BE2C (cell line): ENCODE results near the gene USP32.

Source experiments
- DNase-seq: peaks from one replicate; pipeline ENCODE4 v3.0.0-alpha.2; 2020
- H3K27me3 ChIP-seq: fragments of 250-450 bp; sonication (Bioruptor Pico); 2 replicates; pipeline ENCODE4 v1.5.1; 2020; ENCODE audit warnings: mild to moderate bottlenecking
- H3K36me3 ChIP-seq: fragments of 250-450 bp; sonication (Bioruptor Pico); 2 replicates; pipeline ENCODE4 v1.5.1; 2020; ENCODE audit warnings: mild to moderate bottlenecking
- H3K4me1 ChIP-seq: fragments of 250-450 bp; sonication (Bioruptor Pico); 2 replicates; pipeline ENCODE4 v1.5.1; 2020
- H3K4me3 ChIP-seq: 2 replicates; pipeline ENCODE4 v1.5.1; 2011; ENCODE audit warnings: low read depth, low read length
- H3K9me3 ChIP-seq: fragments of 250-450 bp; sonication (Bioruptor Pico); 2 replicates; pipeline ENCODE4 v1.5.1; 2020
- TF ChIP-seq, protein P1 (sequence below): IDR thresholded peaks from 2 replicates; pipeline ENCODE4 v1.5.1; 2012; ENCODE audit warnings: mild to moderate bottlenecking, low read depth, low read length

The USP32 gene

DNA sequence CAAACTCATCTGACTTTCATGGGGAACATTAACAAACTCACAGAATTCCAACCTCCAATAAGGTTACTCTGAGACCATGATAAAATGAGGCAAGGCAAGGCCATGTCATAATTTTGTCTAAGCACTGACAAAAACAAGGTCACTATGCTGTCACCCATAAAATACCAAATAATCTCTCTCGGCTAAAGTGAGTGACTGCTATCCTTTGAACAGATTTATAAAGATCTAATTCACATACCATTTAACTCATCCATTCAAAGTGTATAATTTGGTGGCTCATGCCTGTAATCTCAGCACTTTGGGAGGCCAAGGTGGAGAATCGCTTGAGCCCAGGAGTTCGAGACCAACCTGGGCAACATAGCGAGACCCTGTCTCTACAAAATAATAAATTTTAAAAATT, 262.8 kb downstream of the USP32 start:
- H3K4me3 ChIP-seq = no peak overlapping the region
- DNase-seq = no peak
- no peaks in the 10 kb centered on the region for H3K4me1 ChIP-seq
- H3K9me3 ChIP-seq = no peaks in the 10 kb centered on the region
- H3K27me3 ChIP-seq = no peaks in the 10 kb centered on the region
- H3K36me3 ChIP-seq = no peaks in the 10 kb centered on the region
- TF ChIP-seq, protein P1, sequence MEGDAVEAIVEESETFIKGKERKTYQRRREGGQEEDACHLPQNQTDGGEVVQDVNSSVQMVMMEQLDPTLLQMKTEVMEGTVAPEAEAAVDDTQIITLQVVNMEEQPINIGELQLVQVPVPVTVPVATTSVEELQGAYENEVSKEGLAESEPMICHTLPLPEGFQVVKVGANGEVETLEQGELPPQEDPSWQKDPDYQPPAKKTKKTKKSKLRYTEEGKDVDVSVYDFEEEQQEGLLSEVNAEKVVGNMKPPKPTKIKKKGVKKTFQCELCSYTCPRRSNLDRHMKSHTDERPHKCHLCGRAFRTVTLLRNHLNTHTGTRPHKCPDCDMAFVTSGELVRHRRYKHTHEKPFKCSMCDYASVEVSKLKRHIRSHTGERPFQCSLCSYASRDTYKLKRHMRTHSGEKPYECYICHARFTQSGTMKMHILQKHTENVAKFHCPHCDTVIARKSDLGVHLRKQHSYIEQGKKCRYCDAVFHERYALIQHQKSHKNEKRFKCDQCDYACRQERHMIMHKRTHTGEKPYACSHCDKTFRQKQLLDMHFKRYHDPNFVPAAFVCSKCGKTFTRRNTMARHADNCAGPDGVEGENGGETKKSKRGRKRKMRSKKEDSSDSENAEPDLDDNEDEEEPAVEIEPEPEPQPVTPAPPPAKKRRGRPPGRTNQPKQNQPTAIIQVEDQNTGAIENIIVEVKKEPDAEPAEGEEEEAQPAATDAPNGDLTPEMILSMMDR = no peak
